ENCODE results near the gene LYST.

The LYST gene

DNA sequence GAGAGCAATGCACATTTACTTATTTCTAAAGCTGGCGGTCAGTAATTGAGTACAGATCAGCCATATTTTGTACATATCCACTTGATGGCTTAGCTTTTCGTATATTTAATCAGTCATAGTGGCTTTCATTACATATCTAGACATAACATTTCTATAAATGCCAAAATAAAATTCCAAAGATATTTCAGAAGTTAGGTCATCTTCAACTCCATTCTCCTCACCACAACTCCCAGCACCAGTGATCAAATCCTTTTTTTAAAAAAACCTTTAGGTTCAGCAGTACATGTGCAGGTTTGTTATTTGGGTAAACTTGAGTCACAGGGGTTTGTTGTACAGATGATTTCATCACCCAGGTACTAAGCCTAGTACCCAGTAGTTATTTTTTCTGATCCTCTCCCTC is 163.2 kb downstream of the LYST start:
- Histone ChIP-seq H3K4me1 (ENCODE audit: control insufficient read depth in 1 of 2, insufficient read depth in 2 of 2, low read length in 2 of 2) (peaks cover 0 to 11% of the 10 kb centered on the region in 2 experiments), H3K4me3 (ENCODE audit: low read depth, low read length) (no peak overlapping the region), H2AFZ (ENCODE audit: insufficient read depth, low read length, poor library complexity) (no peak overlapping the region), H3K18ac (ENCODE audit: low read length) (no peak overlapping the region), H3K36me3 (ENCODE audit: control insufficient read depth in 1 of 2, insufficient read depth in 2 of 2, low read length in 2 of 2) (no peaks in the 10 kb centered on the region), H3K79me2 (ENCODE audit: control insufficient read depth, insufficient read depth, low read length, poor library complexity) (no peaks in the 10 kb centered on the region), H3K23ac (ENCODE audit: low read length) (no peak overlapping the region), H2BK12ac (ENCODE audit: low read length) (no peak overlapping the region), H3K4ac (ENCODE audit: low read depth, low read length) (no peak overlapping the region), H2AK5ac (ENCODE audit: low read length) (no peak overlapping the region), H4K12ac (ENCODE audit: low read depth, low read length) (no peak overlapping the region), H3K14ac (ENCODE audit: low read length) (no peak overlapping the region), H3K4me2 (ENCODE audit: low read length) (no peak overlapping the region), H4K91ac (ENCODE audit: low read depth, low read length) (no peak overlapping the region), H3K79me1 (ENCODE audit: low read length) (peaks cover 4% of the 10 kb centered on the region), H3K27ac (ENCODE audit: low read depth, low read length) (no peak overlapping the region), H3K9ac (ENCODE audit: low read length) (no peak overlapping the region), H2BK5ac (ENCODE audit: low read depth, low read length, poor library complexity) (no peak overlapping the region), H3K9me3 (ENCODE audit: insufficient read depth, low read depth, low read length) (no peaks in the 10 kb centered on the region), H4K8ac (ENCODE audit: low read depth, low read length) (no peak overlapping the region), H3K27me3 (ENCODE audit: insufficient read depth, low read length) (no peaks in the 10 kb centered on the region), H2BK120ac (ENCODE audit: insufficient read depth, low read length, poor library complexity) (no peak overlapping the region)
- WGBS (ENCODE audit: extremely low coverage, insufficient coverage, insufficient read length), result no CpG with 5 or more reads among the region's 2 CpGs
- DNase-seq, result no peak

DNA sequence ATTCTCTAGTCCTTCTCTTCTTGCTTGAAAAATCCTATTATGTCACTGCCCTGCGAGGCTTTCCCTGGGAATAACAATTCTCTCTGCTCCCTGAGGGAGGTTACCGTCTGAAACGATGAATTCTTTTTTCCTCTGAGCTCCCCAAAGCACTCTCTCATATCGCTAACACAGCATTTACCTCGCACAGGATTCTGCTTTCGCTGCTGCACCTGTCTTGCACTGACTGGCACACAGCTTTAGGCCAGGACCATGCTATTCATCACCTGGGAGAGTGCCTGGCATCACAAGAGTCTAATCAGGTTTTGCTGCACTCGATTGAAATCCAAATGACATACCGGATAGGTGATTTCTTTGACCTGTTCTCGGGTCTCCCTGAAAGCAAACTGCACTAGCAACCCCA is 164.3 kb downstream of the LYST start:
- DNase-seq, result peak in 1 of 2 donors; percentile 18
- H4K91ac ChIP-seq (ENCODE audit: low read depth, low read length), result no peak overlapping the region
- no peak overlapping the region for H2BK120ac ChIP-seq (ENCODE audit: insufficient read depth, low read length, poor library complexity)

DNA sequence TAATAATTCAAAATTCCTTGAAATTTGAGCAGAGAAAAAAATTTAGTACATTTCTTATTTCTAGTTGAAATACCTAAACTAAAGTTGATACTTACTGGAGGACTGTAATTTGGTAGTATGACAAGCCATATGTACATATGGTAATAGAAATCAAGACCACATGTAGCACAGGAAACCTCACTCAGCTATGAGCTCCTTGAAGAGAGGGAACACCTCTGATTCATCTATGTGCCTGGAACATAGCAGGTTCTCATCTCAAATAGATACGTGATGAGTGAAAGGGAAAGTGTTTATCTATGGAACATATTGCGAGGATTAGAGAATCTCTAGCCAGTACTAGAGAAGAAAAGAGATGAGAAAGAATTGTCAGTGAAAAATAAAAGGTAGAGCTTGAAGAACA is 169.2 kb downstream of the LYST start:
- no peak overlapping the region for H3K18ac ChIP-seq (ENCODE audit: low read length)
- no peak overlapping the region for H3K23ac ChIP-seq (ENCODE audit: low read length)
- H3K79me2 ChIP-seq (ENCODE audit: control insufficient read depth, insufficient read depth, low read length, poor library complexity), result no peaks in the 10 kb centered on the region
- no peak overlapping the region for H3K4me3 ChIP-seq (ENCODE audit: low read depth, low read length)
- no peak overlapping the region for H2BK12ac ChIP-seq (ENCODE audit: low read length)
- H3K27me3 ChIP-seq (ENCODE audit: insufficient read depth, low read length), result no peaks in the 10 kb centered on the region
- no peaks in the 10 kb centered on the region for H3K79me1 ChIP-seq (ENCODE audit: low read length)
- H4K8ac ChIP-seq (ENCODE audit: low read depth, low read length), result no peak overlapping the region
- no peak overlapping the region for H2AK5ac ChIP-seq (ENCODE audit: low read length)
- H4K91ac ChIP-seq (ENCODE audit: low read depth, low read length), result no peak overlapping the region
- no peaks in the 10 kb centered on the region for H3K9me3 ChIP-seq (ENCODE audit: insufficient read depth, low read depth, low read length)
- H3K27ac ChIP-seq (ENCODE audit: low read depth, low read length), result no peak overlapping the region
- no peak overlapping the region for H4K12ac ChIP-seq (ENCODE audit: low read depth, low read length)
- no peak overlapping the region for H3K4me2 ChIP-seq (ENCODE audit: low read length)
- peaks cover 0 to 2% of the 10 kb centered on the region in 2 experiments for H3K36me3 ChIP-seq (ENCODE audit: control insufficient read depth in 1 of 2, insufficient read depth in 2 of 2, low read length in 2 of 2)
- no peak overlapping the region for H3K9ac ChIP-seq (ENCODE audit: low read length)
- WGBS (ENCODE audit: extremely low coverage, insufficient coverage, insufficient read length), result no CpG with 5 or more reads among the region's 2 CpGs
- H2AFZ ChIP-seq (ENCODE audit: insufficient read depth, low read length, poor library complexity), result no peak overlapping the region
- H2BK5ac ChIP-seq (ENCODE audit: low read depth, low read length, poor library complexity), result no peak overlapping the region
- H3K14ac ChIP-seq (ENCODE audit: low read length), result no peak overlapping the region
- H3K4ac ChIP-seq (ENCODE audit: low read depth, low read length), result no peak overlapping the region
- no peak overlapping the region for H2BK120ac ChIP-seq (ENCODE audit: insufficient read depth, low read length, poor library complexity)
- H3K4me1 ChIP-seq (ENCODE audit: control insufficient read depth in 1 of 2, insufficient read depth in 2 of 2, low read length in 2 of 2), result no peaks in the 10 kb centered on the region
- no peak for DNase-seq

More for the DNA sequence above, 164.3 kb downstream of the LYST start:
- Histone ChIP-seq H4K12ac (ENCODE audit: low read depth, low read length) (no peak overlapping the region), H2BK12ac (ENCODE audit: low read length) (no peak overlapping the region), H3K79me1 (ENCODE audit: low read length) (peaks cover 4% of the 10 kb centered on the region), H4K8ac (ENCODE audit: low read depth, low read length) (no peak overlapping the region), H3K27ac (ENCODE audit: low read depth, low read length) (no peak overlapping the region), H3K36me3 (ENCODE audit: control insufficient read depth in 1 of 2, insufficient read depth in 2 of 2, low read length in 2 of 2) (no peaks in the 10 kb centered on the region), H3K4ac (ENCODE audit: low read depth, low read length) (no peak overlapping the region), H3K18ac (ENCODE audit: low read length) (no peak overlapping the region), H3K14ac (ENCODE audit: low read length) (no peak overlapping the region), H3K23ac (ENCODE audit: low read length) (no peak overlapping the region), H2BK5ac (ENCODE audit: low read depth, low read length, poor library complexity) (no peak overlapping the region), H3K4me1 (ENCODE audit: control insufficient read depth in 1 of 2, insufficient read depth in 2 of 2, low read length in 2 of 2) (peaks cover 0 to 8% of the 10 kb centered on the region in 2 experiments), H3K4me3 (ENCODE audit: low read depth, low read length) (no peak overlapping the region), H3K79me2 (ENCODE audit: control insufficient read depth, insufficient read depth, low read length, poor library complexity) (no peaks in the 10 kb centered on the region), H2AK5ac (ENCODE audit: low read length) (no peak overlapping the region), H2AFZ (ENCODE audit: insufficient read depth, low read length, poor library complexity) (no peak overlapping the region), H3K9ac (ENCODE audit: low read length) (no peak overlapping the region), H3K27me3 (ENCODE audit: insufficient read depth, low read length) (no peaks in the 10 kb centered on the region), H3K9me3 (ENCODE audit: insufficient read depth, low read depth, low read length) (no peaks in the 10 kb centered on the region), H3K4me2 (ENCODE audit: low read length) (no peak overlapping the region)
- WGBS (ENCODE audit: extremely low coverage, insufficient coverage, insufficient read length), result no CpG with 5 or more reads among the region's 9 CpGs

DNA sequence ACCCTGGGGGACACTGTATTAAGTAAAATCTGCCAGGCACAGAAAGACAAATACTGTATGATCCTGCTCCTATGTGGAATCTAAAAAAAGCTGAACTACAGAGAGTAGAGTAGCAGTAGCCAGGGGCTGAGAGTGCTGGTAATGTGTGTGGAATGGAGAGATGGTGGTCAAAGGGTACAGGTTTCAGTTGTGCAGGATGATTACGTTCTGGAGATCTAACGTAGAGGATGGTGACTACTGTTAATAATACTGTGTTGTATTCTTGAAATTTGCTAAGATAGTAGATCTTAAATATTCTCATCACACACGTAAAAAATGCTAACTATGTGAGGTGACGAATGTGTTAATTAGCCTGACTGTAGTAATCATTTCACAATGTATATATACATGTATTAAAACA is 177.3 kb downstream of the LYST start:
- Histone ChIP-seq H3K36me3 (ENCODE audit: control insufficient read depth in 1 of 2, insufficient read depth in 2 of 2, low read length in 2 of 2) (no peaks in the 10 kb centered on the region), H4K12ac (ENCODE audit: low read depth, low read length) (no peak overlapping the region), H3K79me1 (ENCODE audit: low read length) (no peaks in the 10 kb centered on the region), H3K4ac (ENCODE audit: low read depth, low read length) (no peak overlapping the region), H2AK5ac (ENCODE audit: low read length) (no peak overlapping the region), H3K4me3 (ENCODE audit: low read depth, low read length) (no peak overlapping the region), H3K27me3 (ENCODE audit: insufficient read depth, low read length) (no peaks in the 10 kb centered on the region), H3K14ac (ENCODE audit: low read length) (no peak overlapping the region), H3K23ac (ENCODE audit: low read length) (no peak overlapping the region), H2BK12ac (ENCODE audit: low read length) (no peak overlapping the region), H4K8ac (ENCODE audit: low read depth, low read length) (no peak overlapping the region), H3K79me2 (ENCODE audit: control insufficient read depth, insufficient read depth, low read length, poor library complexity) (no peaks in the 10 kb centered on the region), H3K9me3 (ENCODE audit: insufficient read depth, low read depth, low read length) (no peaks in the 10 kb centered on the region), H2BK5ac (ENCODE audit: low read depth, low read length, poor library complexity) (no peak overlapping the region), H3K4me2 (ENCODE audit: low read length) (no peak overlapping the region), H3K4me1 (ENCODE audit: control insufficient read depth in 1 of 2, insufficient read depth in 2 of 2, low read length in 2 of 2) (no peaks in the 10 kb centered on the region), H3K18ac (ENCODE audit: low read length) (no peak overlapping the region), H2AFZ (ENCODE audit: insufficient read depth, low read length, poor library complexity) (no peak overlapping the region), H3K27ac (ENCODE audit: low read depth, low read length) (no peak overlapping the region), H2BK120ac (ENCODE audit: insufficient read depth, low read length, poor library complexity) (no peak overlapping the region), H4K91ac (ENCODE audit: low read depth, low read length) (no peak overlapping the region), H3K9ac (ENCODE audit: low read length) (no peak overlapping the region)
- DNase-seq, result peak; percentile 77 to 88
- no CpG with 5 or more reads among the region's 4 CpGs for WGBS (ENCODE audit: extremely low coverage, insufficient coverage, insufficient read length)

All from trophoblast cell (in vitro differentiated cells and primary cell).